HCT116 (cell line): Measurements from ENCODE around the gene IL1B.

ENCODE experiments used
- CEBPB ChIP-seq: IDR thresholded peaks from 2 replicates; pipeline ENCODE4 v1.6.1; 2012; ENCODE audit warnings: low read depth
- CTCF ChIP-seq, 3 experiments: fragments of 200-600 bp in 1 of 3; sonication (generic) in 1 of 3; IDR thresholded peaks in 2 of 3; conservative IDR thresholded peaks in 1 of 3; 2 replicates each; pipeline ENCODE4 v1.5.1; 2012 to 2017; ENCODE audit warnings: low read depth in 2 of 3, low read length in 2 of 3, antibody characterized with exemption in 1 of 3, borderline replicate concordance in 1 of 3, control low read depth in 1 of 3, mild to moderate bottlenecking in 1 of 3, mixed read lengths in 1 of 3, mixed run types in 1 of 3, moderate library complexity in 1 of 3; ENCODE audit not compliant: insufficient read depth in 1 of 3
- EZH2phosphoT487 ChIP-seq: fragments of 200-600 bp; IDR thresholded peaks from 2 replicates; pipeline ENCODE4 v1.6.1; 2018; ENCODE audit warnings: antibody characterized with exemption, borderline replicate concordance
- POLR2A ChIP-seq: IDR thresholded peaks from 2 replicates; pipeline ENCODE4 v1.7.0; 2011; ENCODE audit warnings: borderline replicate concordance; ENCODE audit not compliant: insufficient read depth, insufficient read length; ENCODE audit errors: extremely low read depth
- POLR2AphosphoS5 ChIP-seq: IDR thresholded peaks from 2 replicates; pipeline ENCODE4 v1.6.1; 2011; ENCODE audit warnings: mild to moderate bottlenecking, low read depth, low read length, moderate library complexity
- RAD21 ChIP-seq: IDR thresholded peaks from 2 replicates; pipeline ENCODE4 v1.6.1; 2012; ENCODE audit warnings: low read depth, mild to moderate bottlenecking
- SIN3A ChIP-seq: IDR thresholded peaks from 2 replicates; pipeline ENCODE4 v1.6.1; 2012; ENCODE audit warnings: low read depth
- SP1 ChIP-seq: IDR thresholded peaks from 2 replicates; pipeline ENCODE4 v1.6.1; 2012; ENCODE audit warnings: low read depth
- SRF ChIP-seq: IDR thresholded peaks from 2 replicates; pipeline ENCODE4 v1.6.1; 2012; ENCODE audit warnings: low read depth
- ZBTB33 ChIP-seq: IDR thresholded peaks from 2 replicates; pipeline ENCODE4 v1.6.1; 2011; ENCODE audit warnings: mild to moderate bottlenecking, low read length, moderate library complexity; ENCODE audit not compliant: insufficient replicate concordance; ENCODE audit errors: extremely low read depth
- ZFX ChIP-seq: fragments of 450-650 bp; IDR thresholded peaks from 2 replicates; pipeline ENCODE4 v1.6.1; 2017

GRCh38 chr2:112791693-112792230 lies 44.8 kb downstream of the IL1B start:
- TF ChIP-seq POLR2A (no peak), SP1 (no peak), CTCF (IDR thresholded peaks at IDR 0.05 in 2 of 3, conservative IDR thresholded peaks at IDR 0.05 in 1 of 3; ENCODE audit: borderline replicate concordance in 1 of 3, insufficient read depth in 1 of 3, low read depth in 2 of 3, low read length in 2 of 3) (no peak), EZH2phosphoT487 (no peak), SIN3A (no peak), ZFX (no peak), RAD21 (no peak), CEBPB (no peak), POLR2AphosphoS5 (no peak), ZBTB33 (no peak), SRF (no peak)
